ENCODE data around the gene HIP1. TPM values are rescaled to one million over a fixed set of nuclear protein-coding genes. Genes with fewer than 3 reads are reported as not detected.

The HIP1 gene
- total RNA-seq, 2 donors from 2014 or later = 12.2 to 13.6 TPM

DNA sequence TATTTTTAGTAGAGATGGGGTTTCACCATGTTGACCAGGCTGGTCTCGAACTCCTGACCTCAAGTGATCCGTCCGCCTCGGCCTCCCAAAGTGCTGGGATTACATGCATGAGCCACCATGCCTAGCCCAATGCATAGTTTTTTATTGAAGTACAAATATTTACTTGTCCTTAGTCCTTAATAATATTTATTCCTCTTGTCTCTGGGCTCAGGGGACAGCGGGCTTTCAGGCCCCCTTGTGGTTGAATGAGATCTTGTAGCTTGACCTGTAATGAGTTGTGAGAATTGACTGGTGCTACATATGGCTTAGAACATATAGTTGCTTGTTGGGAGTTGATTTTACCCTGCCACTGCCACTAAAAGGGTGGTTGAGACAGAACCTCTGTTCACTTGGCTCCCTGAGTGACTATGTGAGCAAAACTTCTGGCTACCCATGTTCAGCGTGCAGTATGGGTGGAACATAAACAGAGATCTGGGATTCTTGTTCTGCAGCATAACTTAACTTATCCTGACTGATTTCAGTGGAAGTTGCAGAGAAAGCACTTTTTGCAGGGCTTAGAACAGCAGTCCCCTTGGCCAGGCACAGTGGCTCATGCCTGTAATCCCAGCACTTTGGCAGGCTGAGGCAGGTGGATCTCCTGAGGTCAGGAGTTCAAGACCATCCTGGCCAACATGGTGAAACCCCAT lies 18.4 kb upstream of the HIP1 start:
- H3K27me3 ChIP-seq = no peaks in the 10 kb centered on the region
- H3K36me3 ChIP-seq = no peaks in the 10 kb centered on the region
- peak in 1 of 2 donors; percentile 54 for TF ChIP-seq CTCF (IDR thresholded peaks at IDR 0.05)
- no peaks in the 10 kb centered on the region for H3K4me1 ChIP-seq
- H3K4me3 ChIP-seq = no peak overlapping the region
- no peaks in the 10 kb centered on the region for H3K9me3 ChIP-seq
- H3K27ac ChIP-seq = no peak overlapping the region
- DNase-seq (ENCODE audit: low spot score) = no peak

- no peak overlapping the region for H3K27ac ChIP-seq
- H3K4me1 ChIP-seq = no peaks in the 10 kb centered on the region
- no peaks in the 10 kb centered on the region for H3K36me3 ChIP-seq
- no peaks in the 10 kb centered on the region for H3K27me3 ChIP-seq
- no peak overlapping the region for H3K4me3 ChIP-seq
- H3K9me3 ChIP-seq = no peaks in the 10 kb centered on the region
- DNase-seq (ENCODE audit: low spot score) = no peak
- TF ChIP-seq CTCF (IDR thresholded peaks at IDR 0.05) = no peak
These were observed 17.7 kb upstream of the HIP1 start for GRCh38 chr7:75756206-75756990.

- H3K27me3 ChIP-seq = no peaks in the 10 kb centered on the region
- H3K27ac ChIP-seq = no peak overlapping the region
- no peak overlapping the region for H3K4me3 ChIP-seq
- TF ChIP-seq CTCF (IDR thresholded peaks at IDR 0.05) = no peak
- no peak for DNase-seq (ENCODE audit: low spot score)
- H3K9me3 ChIP-seq = no peaks in the 10 kb centered on the region
- no peaks in the 10 kb centered on the region for H3K36me3 ChIP-seq
- peaks cover 0 to 8% of the 10 kb centered on the region in 2 donors for H3K4me1 ChIP-seq
These were observed 4.7 kb upstream of the HIP1 start for GRCh38 chr7:75743455-75743859.

DNA sequence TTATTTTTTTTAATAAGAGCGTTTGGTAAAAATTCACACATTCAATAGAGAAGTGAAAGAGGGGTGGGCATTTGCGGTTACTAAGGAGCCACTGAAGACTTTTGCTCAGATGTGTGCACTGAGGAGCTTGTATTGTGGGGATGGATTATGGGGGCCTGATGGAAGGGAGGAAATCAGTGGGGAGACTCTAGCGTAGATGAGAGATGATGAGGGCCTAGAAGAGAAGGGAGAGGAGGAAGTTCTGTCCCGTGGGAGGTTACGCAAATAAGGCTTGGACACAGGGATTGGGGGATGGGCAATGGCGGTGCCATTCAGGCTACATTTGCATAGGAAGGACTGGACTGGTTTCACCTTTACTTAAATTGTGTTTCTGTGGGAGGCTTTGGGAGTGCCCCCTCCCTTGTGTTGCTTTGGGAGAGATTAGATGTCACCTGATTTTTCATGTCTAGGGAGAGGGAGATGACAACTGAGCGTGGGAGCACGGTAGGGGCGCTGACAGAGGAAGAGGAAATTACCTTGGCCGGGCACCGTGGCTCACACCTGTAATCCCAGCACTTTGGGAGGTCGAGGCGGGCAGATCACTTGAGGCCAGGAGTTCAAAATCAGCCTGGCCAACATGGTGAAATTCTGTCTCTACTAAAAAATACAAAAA lies 2.2 kb upstream of the HIP1 start:
- no peak for DNase-seq (ENCODE audit: low spot score)
- H3K36me3 ChIP-seq = no peaks in the 10 kb centered on the region
- no peaks in the 10 kb centered on the region for H3K27me3 ChIP-seq
- no peak overlapping the region for H3K27ac ChIP-seq
- no peak overlapping the region for H3K4me3 ChIP-seq
- peaks cover 0 to 23% of the 10 kb centered on the region in 2 donors for H3K4me1 ChIP-seq
- no peaks in the 10 kb centered on the region for H3K9me3 ChIP-seq
- TF ChIP-seq CTCF (IDR thresholded peaks at IDR 0.05) = no peak

- no peak for TF ChIP-seq CTCF (IDR thresholded peaks at IDR 0.05)
- peak overlapping the region; percentile 89 for H3K27ac ChIP-seq
These were observed 1.3 kb upstream of the HIP1 start for GRCh38 chr7:75739796-75740672.

More at GRCh38 chr7:75739796-75740672, 1.3 kb upstream of the HIP1 start:
- H3K27me3 ChIP-seq = no peaks in the 10 kb centered on the region
- peaks cover 0 to 23% of the 10 kb centered on the region in 2 donors for H3K4me1 ChIP-seq
- H3K36me3 ChIP-seq = no peaks in the 10 kb centered on the region
- DNase-seq (ENCODE audit: low spot score) = no peak
- no peaks in the 10 kb centered on the region for H3K9me3 ChIP-seq
- peak overlapping the region; percentile 77 to 99 for H3K4me3 ChIP-seq
